HG03439 (cell line): ENCODE data around the gene ASCC3.
A peak's percentile ranks its signal among the peaks of the same experiment; 100 is the strongest.
"Not testable (repeated sequence)": the region's sequence is repeated elsewhere in the genome, so short reads cannot be mapped to it uniquely, and the experiment has no call there.

Experiments
- ATAC-seq: cut with Tn5 transposase; IDR thresholded peaks from one replicate; pipeline ENCODE4 v1.9.1; 2021; ENCODE audit warnings: mild to moderate bottlenecking, moderate library complexity; ENCODE audit not compliant: unreplicated experiment

The ASCC3 gene

GRCh38 chr6:100880853-100881706, at the start of gene ASCC3:
Gene ASCC3 (minus strand): TSS chr6:100881329. CDS start chr6:100867997, 13,332 bp downstream.
- ATAC-seq: peak; percentile 99

GRCh38 chr6:100925749-100926148, 44.6 kb upstream of the ASCC3 start:
- ATAC-seq: no peak

GRCh38 chr6:100924534-100925227, 43.6 kb upstream of the ASCC3 start:
- no peak for ATAC-seq

GRCh38 chr6:100923481-100924165, 42.5 kb upstream of the ASCC3 start:
- ATAC-seq: no peak

GRCh38 chr6:100920028-100920605, 39.0 kb upstream of the ASCC3 start:
- no peak for ATAC-seq

- ATAC-seq: no peak
Measured at GRCh38 chr6:100918152-100918551, 37.0 kb upstream of the ASCC3 start.

GRCh38 chr6:100915876-100916275, 34.7 kb upstream of the ASCC3 start:
- ATAC-seq: no peak

GRCh38 chr6:100913400-100914276, 32.5 kb upstream of the ASCC3 start:
- ATAC-seq: no peak

GRCh38 chr6:100906325-100906724, 25.2 kb upstream of the ASCC3 start:
- ATAC-seq: no peak

- no peak for ATAC-seq
Measured at GRCh38 chr6:100905067-100905466, 23.9 kb upstream of the ASCC3 start.

GRCh38 chr6:100904316-100904715, 23.2 kb upstream of the ASCC3 start:
- no peak for ATAC-seq

GRCh38 chr6:100901582-100901981, 20.5 kb upstream of the ASCC3 start:
- ATAC-seq: no peak

- no peak for ATAC-seq
Measured at GRCh38 chr6:100899202-100899601, 18.1 kb upstream of the ASCC3 start.

- ATAC-seq: no peak
Measured at GRCh38 chr6:100897671-100898070, 16.5 kb upstream of the ASCC3 start.

GRCh38 chr6:100893743-100894142, 12.6 kb upstream of the ASCC3 start:
- no peak for ATAC-seq

GRCh38 chr6:100892693-100893092, 11.6 kb upstream of the ASCC3 start:
- no peak for ATAC-seq

GRCh38 chr6:100892116-100892515, 11.0 kb upstream of the ASCC3 start:
- no peak for ATAC-seq

- ATAC-seq: no peak
Measured at GRCh38 chr6:100891079-100891478, 9.9 kb upstream of the ASCC3 start.

- not testable (repeated sequence) for ATAC-seq
Measured at GRCh38 chr6:100890646-100891045, 9.5 kb upstream of the ASCC3 start.

GRCh38 chr6:100889351-100889750, 8.2 kb upstream of the ASCC3 start:
- ATAC-seq: no peak
